Measurements from ENCODE around the gene EXT2.

- TF ChIP-seq FOXM1 (IDR thresholded peaks at IDR 0.05; ENCODE audit: borderline replicate concordance): no peak
- TF ChIP-seq FOXK2 (IDR thresholded peaks at IDR 0.05): no peak
- no peak for TF ChIP-seq FOXA1 (IDR thresholded peaks at IDR 0.05)
- no peak for TF ChIP-seq SP1 (IDR thresholded peaks at IDR 0.05)
These were observed 24.3 kb upstream of the EXT2 start for GRCh38 chr11:44071157-44071556.

Measured in HEK293T (cell line).